PC-9 (cell line): ENCODE data around the gene TMEM161A. TPM values are rescaled to one million over a fixed set of nuclear protein-coding genes. Genes with fewer than 3 reads are reported as not detected.
A peak's percentile ranks its signal among the peaks of the same experiment; 100 is the strongest.

Experiments used
- Bru-seq: library from RNA; stranded (reverse); fragments of 400-500 nt; gene quantifications from one replicate; lab custom pipeline; 2021; lab: Mats Ljungman, UMichigan
- BruChase-seq, 2 experiments: library from RNA; stranded (reverse); fragments of 400-500 nt; gene quantifications; one replicate each; lab custom pipeline; 2021; lab: Mats Ljungman, UMichigan
- BruUV-seq: library from RNA; stranded (reverse); fragments of 400-500 nt; replicated peaks from 2 replicates; lab custom pipeline; 2021; lab: Mats Ljungman, UMichigan
- CTCF ChIA-PET: fragments of 300-600 bp; sonication (Branson Sonifier 250); formaldehyde crosslinking; loops from one replicate; lab custom pipeline; 2022; ENCODE audit warnings: antibody characterized with exemption; lab: Charles Lee
- POLR2A ChIA-PET: fragments of 300-600 bp; sonication (Branson Sonifier 250); formaldehyde crosslinking; loops from one replicate; lab custom pipeline; 2022; ENCODE audit warnings: antibody characterized with exemption; ENCODE audit not compliant: unreplicated experiment; lab: Charles Lee
- DNase-seq, 2 experiments: peaks; one replicate each; pipeline versions ENCODE4 v3.0.0 to v3.0.0-alpha.2; 2015 to 2022; ENCODE audit warnings: mixed read lengths in 1 of 2
- H2AFZ ChIP-seq: fragments of 200-600 bp; sonication (generic); 2 replicates; pipeline ENCODE4 v1.8.1; 2017; ENCODE audit warnings: antibody characterized with exemption
- H3F3A ChIP-seq: fragments of 200-600 bp; sonication (generic); 2 replicates; pipeline ENCODE4 v1.8.1; 2017; ENCODE audit warnings: antibody characterized with exemption, mild to moderate bottlenecking, low read depth; ENCODE audit not compliant: insufficient read depth
- H3K27ac ChIP-seq: fragments of 200-600 bp; sonication (generic); 2 replicates; pipeline ENCODE4 v1.6.1; 2016; ENCODE audit warnings: mixed run types
- H3K27me3 ChIP-seq: fragments of 200-600 bp; sonication (generic); 2 replicates; pipeline ENCODE4 v1.6.1; 2016; ENCODE audit warnings: low read depth, mixed run types; ENCODE audit not compliant: insufficient read depth
- H3K36me3 ChIP-seq: fragments of 200-600 bp; sonication (generic); 2 replicates; pipeline ENCODE4 v1.6.1; 2016; ENCODE audit warnings: low read depth, mixed run types
- H3K4me1 ChIP-seq: fragments of 200-600 bp; sonication (generic); replicated peaks from 2 replicates; pipeline ENCODE4 v1.6.1; 2016; ENCODE audit warnings: mixed run types; ENCODE audit not compliant: insufficient read depth
- H3K4me2 ChIP-seq: fragments of 200-600 bp; sonication (generic); 2 replicates; pipeline ENCODE4 v1.6.1; 2017; ENCODE audit warnings: mixed run types
- H3K4me3 ChIP-seq: fragments of 200-600 bp; sonication (generic); 2 replicates; pipeline ENCODE4 v1.6.1; 2016; ENCODE audit warnings: mixed run types
- H3K79me2 ChIP-seq: fragments of 200-600 bp; sonication (generic); 2 replicates; pipeline ENCODE4 v1.6.1; 2017; ENCODE audit warnings: low read depth, mixed run types
- H3K9me2 ChIP-seq: fragments of 200-600 bp; sonication (generic); 2 replicates; pipeline ENCODE4 v1.8.1; 2017; ENCODE audit warnings: mild to moderate bottlenecking; ENCODE audit not compliant: insufficient read depth
- H3K9me3 ChIP-seq: fragments of 200-600 bp; sonication (generic); 2 replicates; pipeline ENCODE4 v1.8.1; 2016; ENCODE audit warnings: low read depth; ENCODE audit not compliant: insufficient read depth
- H4K20me1 ChIP-seq: fragments of 200-600 bp; sonication (generic); 2 replicates; pipeline ENCODE4 v1.8.1; 2017; ENCODE audit not compliant: insufficient read depth
- CTCF ChIP-seq: fragments of 200-600 bp; sonication (generic); conservative IDR thresholded peaks from 2 replicates; pipeline ENCODE4 v1.6.1; 2017; ENCODE audit warnings: mixed run types, antibody characterized with exemption, mild to moderate bottlenecking, moderate library complexity
- EZH2 ChIP-seq: fragments of 200-600 bp; sonication (generic); IDR thresholded peaks from 2 replicates; pipeline ENCODE4 v1.8.0; 2017; ENCODE audit warnings: antibody characterized with exemption, low read depth
- intact Hi-C: fragments of 100-400 bp; cut with micrococcal nuclease; formaldehyde crosslinking; loops from one replicate; pipeline ENCODE4 v1.10.0; 2022; ENCODE audit not compliant: unreplicated experiment
- long read RNA-seq: library from polyadenylated mRNA; stranded (forward); transcript quantifications from one replicate; pipeline ENCODE4 v2.0.0, GENCODE V29; 2022
- total RNA-seq: library from RNA; stranded (reverse); gene quantifications from 2 replicates; pipeline ENCODE4 v1.2.3, GENCODE V29; 2021

The TMEM161A gene
- total RNA-seq (41.1 and 53.6 TPM in 2 replicates), Bru-seq, nascent RNA (percentile 52 among the genes with signal in this experiment), BruChase-seq, experiment 1, labeled RNA remaining after a 2-hour chase (percentile 55 among the genes with signal in this experiment), BruChase-seq, experiment 2, labeled RNA remaining after a 6-hour chase (percentile 54 among the genes with signal in this experiment)
- long read RNA-seq, transcript TMEM161A-205 (11 exons, 1,923 nt) = minor isoform, 5 of 88 reads
- long read RNA-seq, transcript TMEM161A-201 (12 exons, 1,820 nt) = major isoform, 51 of 88 reads
- long read RNA-seq, partial matches to known transcripts = 11 of 88 reads
- long read RNA-seq, other reads (novel, unspliced or antisense) = 17 of 88 reads

- no peaks in the 10 kb centered on the region for H3K36me3 ChIP-seq
- H3K27ac ChIP-seq = no peak within 1 kb of the TSS
- H3K27me3 ChIP-seq = no peaks in the 10 kb centered on the region
- H3K4me1 ChIP-seq = peaks cover 9% of the 10 kb centered on the region
- peak within 1 kb of the TSS; percentile 92 for H3K4me2 ChIP-seq
- TF ChIP-seq EZH2 (no peak), CTCF (no peak)
- BruUV-seq = no TSS peak
- CTCF ChIA-PET = no interaction called here
- DNase-seq = peak; percentile 97 to 98
- H4K20me1 ChIP-seq = 0 out of 2 replicates have a peak, but pooled peaks cover 3% of the 10 kb centered on the region
- intact Hi-C loops = loop anchor here (2.0 to 5.0 kb wide), 2 partner anchors 76 to 504 kb away; partner anchors contain the start of genes GMIP and SLC25A42
- H3K79me2 ChIP-seq = peaks cover 12% of the 10 kb centered on the region
- H3K4me3 ChIP-seq = peak within 1 kb of the TSS; percentile 87
- POLR2A ChIA-PET = no interaction called here
- H3K9me2 ChIP-seq = no peaks in the 10 kb centered on the region
- H3K9me3 ChIP-seq = no peaks in the 10 kb centered on the region
- H2AFZ ChIP-seq = peak within 1 kb of the TSS; percentile 94
- peaks cover 8% of the 10 kb centered on the region; the same call in 1 of the 2 replicates for H3F3A ChIP-seq
Observed at GRCh38 chr19:19138109-19138981, at the start of gene TMEM161A. Gene TMEM161A, minus strand, starts transcription at chr19:19138478. Its CDS starts 50 bp downstream, at chr19:19138428.

- Histone ChIP-seq H4K20me1 (no peaks in the 10 kb centered on the region; the same call in 1 of the 2 replicates), H3K4me2 (no peak overlapping the region), H3K9me3 (no peaks in the 10 kb centered on the region), H3K36me3 (no peaks in the 10 kb centered on the region; the same call in 1 of the 2 replicates), H3K27me3 (no peaks in the 10 kb centered on the region), H3K9me2 (no peaks in the 10 kb centered on the region), H3K79me2 (peaks cover 27% of the 10 kb centered on the region), H3K27ac (no peak overlapping the region), H3K4me3 (no peak overlapping the region), H3F3A (0 out of 2 replicates have a peak, but pooled peaks cover 5% of the 10 kb centered on the region), H3K4me1 (peaks cover 13% of the 10 kb centered on the region), H2AFZ (no peak overlapping the region)
- BruUV-seq = no TSS peak
- ChIA-PET POLR2A (no interaction called here), CTCF (no interaction called here)
- no peak for TF ChIP-seq CTCF
- no peak for TF ChIP-seq EZH2
- DNase-seq = no peak
- intact Hi-C loops = no loop called here
Observed at GRCh38 chr19:19186742-19187141, 48.5 kb upstream of the TMEM161A start.
